ENCODE results near the gene CFL2. TPM values are rescaled to one million over a fixed set of nuclear protein-coding genes. Genes with fewer than 3 reads are reported as not detected.

The CFL2 gene
- total RNA-seq, 1 experiment from 2014 or later = 20.1 TPM

DNA sequence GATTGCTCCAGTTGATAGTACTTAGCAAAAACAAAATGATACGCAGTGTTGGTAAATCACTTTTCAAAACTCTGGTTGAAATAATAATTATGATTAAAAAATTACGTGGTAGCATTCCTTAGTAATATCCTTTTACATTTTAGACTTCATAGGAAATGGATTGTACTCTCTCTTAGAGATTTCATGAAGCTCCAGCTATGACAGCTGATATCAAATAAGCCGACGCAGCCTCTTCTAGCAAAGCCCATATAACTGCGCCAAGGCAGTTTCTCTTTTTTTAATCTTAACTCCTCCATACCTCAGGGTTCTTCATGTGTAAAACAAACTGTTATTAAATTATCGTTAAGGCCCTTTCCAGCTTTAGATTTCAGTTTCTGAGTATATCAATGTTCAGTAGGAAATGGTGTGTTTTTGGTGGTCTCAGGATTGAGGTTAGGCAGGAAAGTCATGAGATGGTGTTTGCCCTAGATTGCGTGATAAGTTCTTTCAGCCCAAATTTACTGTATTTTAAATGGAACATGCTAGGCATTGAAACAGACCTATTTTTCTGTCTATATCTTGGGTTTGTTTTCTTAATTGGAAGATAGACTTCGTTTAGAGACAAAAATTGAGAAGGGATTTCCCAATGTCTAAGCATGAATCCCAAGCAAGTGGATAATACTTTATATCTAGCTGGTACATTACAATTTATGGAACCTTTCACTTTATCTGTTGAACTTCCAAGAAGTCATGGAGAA is 902 bp upstream of the CFL2 start:
- no peak for DNase-seq (ENCODE audit: low spot score)
- Mint-ChIP-seq H3K4me1 (peaks cover 10% of the 10 kb centered on the region), H3K4me3 (peak overlapping the region; percentile 66), H3K27me3 (ENCODE audit: low read depth) (peaks cover 20% of the 10 kb centered on the region), H3K27ac (no peak overlapping the region), H3K36me3 (peaks cover 11% of the 10 kb centered on the region), H3K9me3 (no peaks in the 10 kb centered on the region)
- TF ChIP-seq HMGXB4 (CRISPR knock-in tag; IDR thresholded peaks at IDR 0.05) (no peak), SOX15 (CRISPR knock-in tag; IDR thresholded peaks at IDR 0.05) (no peak), JAZF1 (CRISPR knock-in tag; IDR thresholded peaks at IDR 0.05) (no peak), ATF1 (CRISPR knock-in tag; IDR thresholded peaks at IDR 0.05) (no peak), ZNF423 (CRISPR knock-in tag; IDR thresholded peaks at IDR 0.05) (no peak)
- TF ChIP-seq, protein P1, sequence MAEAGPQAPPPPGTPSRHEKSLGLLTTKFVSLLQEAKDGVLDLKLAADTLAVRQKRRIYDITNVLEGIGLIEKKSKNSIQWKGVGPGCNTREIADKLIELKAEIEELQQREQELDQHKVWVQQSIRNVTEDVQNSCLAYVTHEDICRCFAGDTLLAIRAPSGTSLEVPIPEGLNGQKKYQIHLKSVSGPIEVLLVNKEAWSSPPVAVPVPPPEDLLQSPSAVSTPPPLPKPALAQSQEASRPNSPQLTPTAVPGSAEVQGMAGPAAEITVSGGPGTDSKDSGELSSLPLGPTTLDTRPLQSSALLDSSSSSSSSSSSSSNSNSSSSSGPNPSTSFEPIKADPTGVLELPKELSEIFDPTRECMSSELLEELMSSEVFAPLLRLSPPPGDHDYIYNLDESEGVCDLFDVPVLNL (CRISPR knock-in tag; IDR thresholded peaks at IDR 0.05; ENCODE audit: borderline replicate concordance, low read depth) = no peak
- TF ChIP-seq, protein P2, sequence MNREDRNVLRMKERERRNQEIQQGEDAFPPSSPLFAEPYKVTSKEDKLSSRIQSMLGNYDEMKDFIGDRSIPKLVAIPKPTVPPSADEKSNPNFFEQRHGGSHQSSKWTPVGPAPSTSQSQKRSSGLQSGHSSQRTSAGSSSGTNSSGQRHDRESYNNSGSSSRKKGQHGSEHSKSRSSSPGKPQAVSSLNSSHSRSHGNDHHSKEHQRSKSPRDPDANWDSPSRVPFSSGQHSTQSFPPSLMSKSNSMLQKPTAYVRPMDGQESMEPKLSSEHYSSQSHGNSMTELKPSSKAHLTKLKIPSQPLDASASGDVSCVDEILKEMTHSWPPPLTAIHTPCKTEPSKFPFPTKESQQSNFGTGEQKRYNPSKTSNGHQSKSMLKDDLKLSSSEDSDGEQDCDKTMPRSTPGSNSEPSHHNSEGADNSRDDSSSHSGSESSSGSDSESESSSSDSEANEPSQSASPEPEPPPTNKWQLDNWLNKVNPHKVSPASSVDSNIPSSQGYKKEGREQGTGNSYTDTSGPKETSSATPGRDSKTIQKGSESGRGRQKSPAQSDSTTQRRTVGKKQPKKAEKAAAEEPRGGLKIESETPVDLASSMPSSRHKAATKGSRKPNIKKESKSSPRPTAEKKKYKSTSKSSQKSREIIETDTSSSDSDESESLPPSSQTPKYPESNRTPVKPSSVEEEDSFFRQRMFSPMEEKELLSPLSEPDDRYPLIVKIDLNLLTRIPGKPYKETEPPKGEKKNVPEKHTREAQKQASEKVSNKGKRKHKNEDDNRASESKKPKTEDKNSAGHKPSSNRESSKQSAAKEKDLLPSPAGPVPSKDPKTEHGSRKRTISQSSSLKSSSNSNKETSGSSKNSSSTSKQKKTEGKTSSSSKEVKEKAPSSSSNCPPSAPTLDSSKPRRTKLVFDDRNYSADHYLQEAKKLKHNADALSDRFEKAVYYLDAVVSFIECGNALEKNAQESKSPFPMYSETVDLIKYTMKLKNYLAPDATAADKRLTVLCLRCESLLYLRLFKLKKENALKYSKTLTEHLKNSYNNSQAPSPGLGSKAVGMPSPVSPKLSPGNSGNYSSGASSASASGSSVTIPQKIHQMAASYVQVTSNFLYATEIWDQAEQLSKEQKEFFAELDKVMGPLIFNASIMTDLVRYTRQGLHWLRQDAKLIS (CRISPR knock-in tag; IDR thresholded peaks at IDR 0.05; ENCODE audit: borderline replicate concordance) = no peak
- no peak for ATAC-seq
- ChIA-PET CTCF (interaction anchor here (1.3 to 3.1 kb wide), 2 partner anchors 7 to 22 kb away, joined by 3 to 35 read pairs; no protein-coding TSS in a partner anchor), POLR2A (interaction anchor here (0.6 to 1.8 kb wide), 5 partner anchors 8 to 689 kb away, joined by 3 to 8 read pairs (median 3); partner anchors contain the start of gene NFKBIA)

- peaks cover 11% of the 10 kb centered on the region for H3K36me3 Mint-ChIP-seq
- no peak for TF ChIP-seq SMAD3 (CRISPR knock-in tag; IDR thresholded peaks at IDR 0.05; ENCODE audit: borderline replicate concordance)
- DNase-seq (ENCODE audit: low spot score) = no peak
- H3K27me3 Mint-ChIP-seq (ENCODE audit: low read depth) = peaks cover 20% of the 10 kb centered on the region
- no peaks in the 10 kb centered on the region for H3K9me3 Mint-ChIP-seq
- H3K4me3 Mint-ChIP-seq = peak overlapping the region; percentile 89
- CTCF ChIA-PET = interaction anchor here (1.4 to 3.1 kb wide), 2 partner anchors 9 to 268 kb away, joined by 3 to 35 read pairs; no protein-coding TSS in a partner anchor
- peaks cover 10% of the 10 kb centered on the region for H3K4me1 Mint-ChIP-seq
- POLR2A ChIA-PET = interaction anchor here (1.0 to 1.8 kb wide), 3 partner anchors 21 to 164 kb away, joined by 3 to 8 read pairs (median 3); partner anchors contain the start of gene BAZ1A
- peak overlapping the region; percentile 1 for H3K27ac Mint-ChIP-seq
- ATAC-seq = no peak
Observed at GRCh38 chr14:34713681-34714319, 593 bp downstream of the CFL2 start.

- H3K4me1 Mint-ChIP-seq = peaks cover 10% of the 10 kb centered on the region
- DNase-seq (ENCODE audit: low spot score) (no peak), ATAC-seq (no peak)
- TF ChIP-seq, protein P3, sequence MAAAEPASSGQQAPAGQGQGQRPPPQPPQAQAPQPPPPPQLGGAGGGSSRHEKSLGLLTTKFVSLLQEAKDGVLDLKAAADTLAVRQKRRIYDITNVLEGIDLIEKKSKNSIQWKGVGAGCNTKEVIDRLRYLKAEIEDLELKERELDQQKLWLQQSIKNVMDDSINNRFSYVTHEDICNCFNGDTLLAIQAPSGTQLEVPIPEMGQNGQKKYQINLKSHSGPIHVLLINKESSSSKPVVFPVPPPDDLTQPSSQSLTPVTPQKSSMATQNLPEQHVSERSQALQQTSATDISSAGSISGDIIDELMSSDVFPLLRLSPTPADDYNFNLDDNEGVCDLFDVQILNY (CRISPR knock-in tag; IDR thresholded peaks at IDR 0.05) = no peak
- TF ChIP-seq SMAD3 (CRISPR knock-in tag; IDR thresholded peaks at IDR 0.05; ENCODE audit: borderline replicate concordance) (no peak), IRF2 (CRISPR knock-in tag; IDR thresholded peaks at IDR 0.05; ENCODE audit: borderline replicate concordance, low read depth) (no peak), ATF1 (CRISPR knock-in tag; IDR thresholded peaks at IDR 0.05) (no peak), FOXP1 (CRISPR knock-in tag; IDR thresholded peaks at IDR 0.05; ENCODE audit: borderline replicate concordance) (no peak), ZSCAN18 (CRISPR knock-in tag; IDR thresholded peaks at IDR 0.05) (no peak), FOXP4 (CRISPR knock-in tag; IDR thresholded peaks at IDR 0.05) (no peak), ZNF416 (CRISPR knock-in tag; IDR thresholded peaks at IDR 0.05) (no peak), KAT7 (CRISPR knock-in tag; IDR thresholded peaks at IDR 0.05; ENCODE audit: borderline replicate concordance) (no peak), ZNF317 (CRISPR knock-in tag; IDR thresholded peaks at IDR 0.05; ENCODE audit: borderline replicate concordance, low read depth) (no peak)
- peak overlapping the region; percentile 1 for H3K27ac Mint-ChIP-seq
- H3K9me3 Mint-ChIP-seq = no peaks in the 10 kb centered on the region
- ChIA-PET POLR2A (interaction anchor here (1.5 to 1.8 kb wide), 2 partner anchors 20 to 162 kb away, joined by 3 to 8 read pairs; partner anchors contain the start of gene BAZ1A), CTCF (interaction anchor here (1.0 to 3.1 kb wide), 3 partner anchors 9 to 268 kb away, joined by 3 to 35 read pairs (median 6); no protein-coding TSS in a partner anchor)
- peaks cover 15% of the 10 kb centered on the region for H3K27me3 Mint-ChIP-seq (ENCODE audit: low read depth)
- peak overlapping the region; percentile 89 for H3K4me3 Mint-ChIP-seq
- peaks cover 11% of the 10 kb centered on the region for H3K36me3 Mint-ChIP-seq
Observed at GRCh38 chr14:34713122-34713680, 1.2 kb downstream of the CFL2 start.
